Smooth muscle cell (in vitro differentiated cells): Measurements from ENCODE around the gene ZAR1L. TPM values are rescaled to one million over a fixed set of nuclear protein-coding genes. Genes with fewer than 3 reads are reported as not detected.

Source experiments
- DNase-seq: peaks from one replicate; lab custom pipeline; 2025; ENCODE audit not compliant: unreplicated experiment; lab: John Stamatoyannopoulos, UW
- H2AFZ ChIP-seq: fragments of 200-600 bp; sonication (generic); 2 replicates; pipeline ENCODE4 v1.6.0; 2016; ENCODE audit warnings: antibody characterized with exemption, low read depth, mild to moderate bottlenecking
- H3F3A ChIP-seq: fragments of 200-600 bp; sonication (generic); 2 replicates; pipeline ENCODE4 v1.6.0; 2017; ENCODE audit warnings: antibody characterized with exemption, low read depth
- H3K27ac ChIP-seq: fragments of 200-600 bp; sonication (generic); 2 replicates; pipeline ENCODE4 v1.5.1; 2016; ENCODE audit warnings: low read depth, mild to moderate bottlenecking
- H3K27me3 ChIP-seq: fragments of 200-600 bp; sonication (generic); 2 replicates; pipeline ENCODE4 v1.6.1; 2016; ENCODE audit warnings: low read depth, mild to moderate bottlenecking
- H3K36me3 ChIP-seq: fragments of 200-600 bp; sonication (generic); 2 replicates; pipeline ENCODE4 v1.5.1; 2016; ENCODE audit warnings: low read depth
- H3K4me1 ChIP-seq: fragments of 200-600 bp; sonication (generic); 2 replicates; pipeline ENCODE4 v1.5.1; 2016; ENCODE audit warnings: low read depth
- H3K4me2 ChIP-seq: fragments of 200-600 bp; sonication (generic); 2 replicates; pipeline ENCODE4 v1.6.0; 2016; ENCODE audit warnings: mild to moderate bottlenecking
- H3K4me3 ChIP-seq: fragments of 200-600 bp; sonication (generic); 2 replicates; pipeline ENCODE4 v1.5.1; 2016; ENCODE audit warnings: mild to moderate bottlenecking
- H3K79me2 ChIP-seq: fragments of 200-600 bp; sonication (generic); 2 replicates; pipeline ENCODE4 v1.6.0; 2016; ENCODE audit warnings: low read depth, mild to moderate bottlenecking
- H3K9ac ChIP-seq: fragments of 200-600 bp; sonication (generic); 2 replicates; pipeline ENCODE4 v1.6.0; 2016; ENCODE audit warnings: low read depth
- H3K9me3 ChIP-seq: fragments of 200-600 bp; sonication (generic); replicated peaks from 2 replicates; pipeline ENCODE4 v1.5.1; 2016; ENCODE audit warnings: low read depth
- H4K20me1 ChIP-seq: fragments of 200-600 bp; sonication (generic); 2 replicates; pipeline ENCODE4 v1.6.0; 2016; ENCODE audit warnings: low read depth
- WGBS: methylation state at CpG from one replicate; pipeline ENCODE4 v1.1.7; 2016; ENCODE audit warnings: low lambda C conversion rate; 5-methylcytosine and 5-hydroxymethylcytosine counted together
- polyA plus RNA-seq: library from polyadenylated mRNA; unstranded; fragments of >200 nt; fragmentation: Nextera tagmentation; extraction: Ambion mirVana; gene quantifications from 2 replicates; pipeline ENCODE4 v1.2.1, GENCODE V29; 2016
- total RNA-seq: library from RNA; depleted of rRNA; stranded (reverse); fragments of >200 nt; gene quantifications from 2 replicates; pipeline ENCODE4 v1.2.3, GENCODE V29; 2014
- TF ChIP-seq, protein P1 (sequence below): fragments of 200-600 bp; sonication (generic); IDR thresholded peaks from 2 replicates; pipeline ENCODE4 v1.5.1; 2017; ENCODE audit warnings: borderline replicate concordance, mild to moderate bottlenecking, antibody characterized with exemption; ENCODE audit not compliant: insufficient read depth, poor library complexity, severe bottlenecking

Gene ZAR1L
- total and polyA plus RNA-seq, 2 experiments from 2014 or later = not detected

GRCh38 chr13:32253911-32254399 lies 61.2 kb downstream of the ZAR1L start:
- WGBS = 91% methylated on average over 14 of the region's 14 CpGs
- Histone ChIP-seq H3K9ac (no peak overlapping the region), H3K27ac (no peak overlapping the region)

More at GRCh38 chr13:32253911-32254399, 61.2 kb downstream of the ZAR1L start:
- no peak for DNase-seq
- Histone ChIP-seq H3K9me3 (no peaks in the 10 kb centered on the region), H3K27me3 (no peaks in the 10 kb centered on the region), H3K4me2 (no peak overlapping the region), H3K79me2 (no peaks in the 10 kb centered on the region), H3F3A (no peaks in the 10 kb centered on the region), H4K20me1 (no peaks in the 10 kb centered on the region), H3K36me3 (no peaks in the 10 kb centered on the region), H2AFZ (no peak overlapping the region), H3K4me1 (no peaks in the 10 kb centered on the region), H3K4me3 (no peak overlapping the region)
- TF ChIP-seq, protein P1, sequence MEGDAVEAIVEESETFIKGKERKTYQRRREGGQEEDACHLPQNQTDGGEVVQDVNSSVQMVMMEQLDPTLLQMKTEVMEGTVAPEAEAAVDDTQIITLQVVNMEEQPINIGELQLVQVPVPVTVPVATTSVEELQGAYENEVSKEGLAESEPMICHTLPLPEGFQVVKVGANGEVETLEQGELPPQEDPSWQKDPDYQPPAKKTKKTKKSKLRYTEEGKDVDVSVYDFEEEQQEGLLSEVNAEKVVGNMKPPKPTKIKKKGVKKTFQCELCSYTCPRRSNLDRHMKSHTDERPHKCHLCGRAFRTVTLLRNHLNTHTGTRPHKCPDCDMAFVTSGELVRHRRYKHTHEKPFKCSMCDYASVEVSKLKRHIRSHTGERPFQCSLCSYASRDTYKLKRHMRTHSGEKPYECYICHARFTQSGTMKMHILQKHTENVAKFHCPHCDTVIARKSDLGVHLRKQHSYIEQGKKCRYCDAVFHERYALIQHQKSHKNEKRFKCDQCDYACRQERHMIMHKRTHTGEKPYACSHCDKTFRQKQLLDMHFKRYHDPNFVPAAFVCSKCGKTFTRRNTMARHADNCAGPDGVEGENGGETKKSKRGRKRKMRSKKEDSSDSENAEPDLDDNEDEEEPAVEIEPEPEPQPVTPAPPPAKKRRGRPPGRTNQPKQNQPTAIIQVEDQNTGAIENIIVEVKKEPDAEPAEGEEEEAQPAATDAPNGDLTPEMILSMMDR = no peak

Other genes starting within 250 kb of the ZAR1L start
- gene BRCA2, start 145 bp upstream of the ZAR1L start, total RNA-seq = 4.3 and 4.4 TPM in 2 replicates
- gene BRCA2, start 145 bp upstream of the ZAR1L start, polyA plus RNA-seq = 1.7 and 3.2 TPM in 2 replicates
- gene N4BP2L1, start 112.8 kb upstream of the ZAR1L start, total RNA-seq = 0.99 and 1.4 TPM in 2 replicates
- gene N4BP2L1, start 112.8 kb upstream of the ZAR1L start, polyA plus RNA-seq = 0.64 and 1.6 TPM in 2 replicates
- 96.0 and 110 TPM in 2 replicates for gene N4BP2L2, start 223.4 kb upstream of the ZAR1L start, total RNA-seq
- 51.3 and 72.1 TPM in 2 replicates for gene N4BP2L2, start 223.4 kb upstream of the ZAR1L start, polyA plus RNA-seq